ENCODE data around the gene MYO1F.

Gene MYO1F

GRCh38 chr19:8539621-8540149 is 37.6 kb downstream of the MYO1F start:
- Histone ChIP-seq H3K4me1 (ENCODE audit: insufficient read depth, low read length, severe bottlenecking) (no peaks in the 10 kb centered on the region), H4K20me1 (ENCODE audit: insufficient read depth, low read length) (no peaks in the 10 kb centered on the region), H3K9me2 (ENCODE audit: low read depth, low read length) (no peaks in the 10 kb centered on the region), H3K27ac (ENCODE audit: low read depth, low read length, poor library complexity, severe bottlenecking) (no peak overlapping the region), H3K79me2 (ENCODE audit: insufficient read depth, low read length) (no peaks in the 10 kb centered on the region), H3K27me3 (ENCODE audit: insufficient read depth, low read length) (no peaks in the 10 kb centered on the region), H3K9ac (ENCODE audit: low read length) (no peak overlapping the region), H3F3A (ENCODE audit: insufficient read depth, low read length) (no peaks in the 10 kb centered on the region), H3K4me3 (ENCODE audit: low read depth, low read length, poor library complexity, severe bottlenecking) (no peak overlapping the region), H3K36me3 (ENCODE audit: insufficient read depth, low read length) (no peaks in the 10 kb centered on the region), H3K4me2 (ENCODE audit: low read length) (no peak overlapping the region), H2AFZ (ENCODE audit: low read length) (no peak overlapping the region), H3K9me3 (ENCODE audit: low read length) (no peaks in the 10 kb centered on the region)
- TF ChIP-seq CTCF (IDR thresholded peaks at IDR 0.05; ENCODE audit: low read length) = no peak
- no peak for TF ChIP-seq EZH2 (IDR thresholded peaks at IDR 0.05; ENCODE audit: borderline replicate concordance, low read length)

GRCh38 chr19:8537099-8537498 is 40.1 kb downstream of the MYO1F start:
- Histone ChIP-seq H2AFZ (ENCODE audit: low read length) (no peak overlapping the region), H3F3A (ENCODE audit: insufficient read depth, low read length) (no peaks in the 10 kb centered on the region), H3K9me2 (ENCODE audit: low read depth, low read length) (no peaks in the 10 kb centered on the region), H3K36me3 (ENCODE audit: insufficient read depth, low read length) (no peaks in the 10 kb centered on the region), H3K27ac (ENCODE audit: low read depth, low read length, poor library complexity, severe bottlenecking) (no peak overlapping the region), H3K9me3 (ENCODE audit: low read length) (no peaks in the 10 kb centered on the region), H3K4me2 (ENCODE audit: low read length) (no peak overlapping the region), H3K4me1 (ENCODE audit: insufficient read depth, low read length, severe bottlenecking) (no peaks in the 10 kb centered on the region), H3K27me3 (ENCODE audit: insufficient read depth, low read length) (no peaks in the 10 kb centered on the region; the same call in 1 of the 2 replicates), H3K4me3 (ENCODE audit: low read depth, low read length, poor library complexity, severe bottlenecking) (no peak overlapping the region), H4K20me1 (ENCODE audit: insufficient read depth, low read length) (no peaks in the 10 kb centered on the region), H3K9ac (ENCODE audit: low read length) (no peak overlapping the region), H3K79me2 (ENCODE audit: insufficient read depth, low read length) (no peaks in the 10 kb centered on the region)
- TF ChIP-seq CTCF (IDR thresholded peaks at IDR 0.05; ENCODE audit: low read length) = no peak
- TF ChIP-seq EZH2 (IDR thresholded peaks at IDR 0.05; ENCODE audit: borderline replicate concordance, low read length) = no peak

GRCh38 chr19:8536282-8536681 is 41.0 kb downstream of the MYO1F start:
- H3K9me2 ChIP-seq (ENCODE audit: low read depth, low read length) = no peaks in the 10 kb centered on the region
- no peaks in the 10 kb centered on the region for H3K4me1 ChIP-seq (ENCODE audit: insufficient read depth, low read length, severe bottlenecking)
- H3K9me3 ChIP-seq (ENCODE audit: low read length) = no peaks in the 10 kb centered on the region
- no peaks in the 10 kb centered on the region for H3F3A ChIP-seq (ENCODE audit: insufficient read depth, low read length)
- TF ChIP-seq CTCF (IDR thresholded peaks at IDR 0.05; ENCODE audit: low read length) (no peak), EZH2 (IDR thresholded peaks at IDR 0.05; ENCODE audit: borderline replicate concordance, low read length) (no peak)
- no peak overlapping the region for H2AFZ ChIP-seq (ENCODE audit: low read length)
- no peaks in the 10 kb centered on the region for H3K36me3 ChIP-seq (ENCODE audit: insufficient read depth, low read length)
- H3K27me3 ChIP-seq (ENCODE audit: insufficient read depth, low read length) = no peaks in the 10 kb centered on the region; the same call in 1 of the 2 replicates
- H3K9ac ChIP-seq (ENCODE audit: low read length) = no peak overlapping the region
- no peaks in the 10 kb centered on the region for H4K20me1 ChIP-seq (ENCODE audit: insufficient read depth, low read length)
- no peak overlapping the region for H3K27ac ChIP-seq (ENCODE audit: low read depth, low read length, poor library complexity, severe bottlenecking)
- H3K4me3 ChIP-seq (ENCODE audit: low read depth, low read length, poor library complexity, severe bottlenecking) = no peak overlapping the region
- H3K4me2 ChIP-seq (ENCODE audit: low read length) = no peak overlapping the region
- no peaks in the 10 kb centered on the region for H3K79me2 ChIP-seq (ENCODE audit: insufficient read depth, low read length)

All from OCI-LY1 (cell line).